22Rv1 (cell line): Measurements from ENCODE around the gene ENPP7.

Source experiments
- H3K27ac ChIP-seq: fragments of 450-650 bp; 2 replicates; pipeline ENCODE4 v1.5.1; 2017
- ZFX ChIP-seq: fragments of 450-650 bp; IDR thresholded peaks from 2 replicates; pipeline ENCODE4 v1.6.1; 2017; ENCODE audit warnings: antibody characterized with exemption, borderline replicate concordance
- TF ChIP-seq, protein P1 (sequence below): fragments of 450-650 bp; IDR thresholded peaks from 2 replicates; pipeline ENCODE4 v1.5.1; 2017; ENCODE audit warnings: mild to moderate bottlenecking

ENPP7 gene

DNA sequence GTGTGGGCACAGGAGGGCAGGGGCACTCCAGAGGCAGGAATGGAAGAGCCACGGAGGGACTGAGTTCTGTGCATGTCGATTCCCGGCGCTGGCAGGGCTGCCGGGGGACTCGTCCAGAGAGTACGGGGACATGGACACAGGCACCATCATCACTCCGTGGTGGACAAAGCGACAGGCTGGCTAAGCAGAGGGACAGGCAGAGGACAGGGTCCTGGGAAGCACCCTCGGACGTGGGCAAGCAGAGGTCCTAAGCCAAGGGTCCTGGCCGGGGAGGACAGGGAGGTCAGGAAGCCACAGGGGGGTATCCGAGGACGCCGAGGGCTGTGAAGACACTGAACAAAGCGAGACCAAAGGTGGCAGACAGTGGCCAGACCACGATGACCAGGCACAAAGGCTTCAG, 44.3 kb upstream of the ENPP7 start:
- no peak overlapping the region for H3K27ac ChIP-seq
- no peak for TF ChIP-seq ZFX
- TF ChIP-seq, protein P1, sequence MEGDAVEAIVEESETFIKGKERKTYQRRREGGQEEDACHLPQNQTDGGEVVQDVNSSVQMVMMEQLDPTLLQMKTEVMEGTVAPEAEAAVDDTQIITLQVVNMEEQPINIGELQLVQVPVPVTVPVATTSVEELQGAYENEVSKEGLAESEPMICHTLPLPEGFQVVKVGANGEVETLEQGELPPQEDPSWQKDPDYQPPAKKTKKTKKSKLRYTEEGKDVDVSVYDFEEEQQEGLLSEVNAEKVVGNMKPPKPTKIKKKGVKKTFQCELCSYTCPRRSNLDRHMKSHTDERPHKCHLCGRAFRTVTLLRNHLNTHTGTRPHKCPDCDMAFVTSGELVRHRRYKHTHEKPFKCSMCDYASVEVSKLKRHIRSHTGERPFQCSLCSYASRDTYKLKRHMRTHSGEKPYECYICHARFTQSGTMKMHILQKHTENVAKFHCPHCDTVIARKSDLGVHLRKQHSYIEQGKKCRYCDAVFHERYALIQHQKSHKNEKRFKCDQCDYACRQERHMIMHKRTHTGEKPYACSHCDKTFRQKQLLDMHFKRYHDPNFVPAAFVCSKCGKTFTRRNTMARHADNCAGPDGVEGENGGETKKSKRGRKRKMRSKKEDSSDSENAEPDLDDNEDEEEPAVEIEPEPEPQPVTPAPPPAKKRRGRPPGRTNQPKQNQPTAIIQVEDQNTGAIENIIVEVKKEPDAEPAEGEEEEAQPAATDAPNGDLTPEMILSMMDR, result no peak

DNA sequence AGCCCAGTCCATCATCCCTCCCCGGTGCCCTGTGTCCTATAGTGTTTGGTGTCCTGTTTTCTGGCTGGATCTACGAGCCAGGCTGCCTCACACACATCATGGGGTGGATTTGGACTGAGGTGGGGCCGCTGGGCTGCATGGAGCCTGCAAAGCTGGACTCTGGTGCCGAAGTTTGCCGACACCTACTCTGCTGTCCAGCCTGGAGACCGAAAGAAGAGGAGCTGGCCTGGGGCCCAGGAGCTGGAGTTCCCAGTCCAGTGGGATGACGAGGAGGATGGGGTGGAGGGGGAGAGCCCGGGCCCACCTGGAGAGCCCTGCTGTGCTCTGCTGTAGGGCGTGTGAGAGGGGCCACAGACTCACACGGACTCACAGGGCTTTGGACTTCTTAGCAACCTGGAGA, 40.3 kb upstream of the ENPP7 start:
- H3K27ac ChIP-seq, result no peak overlapping the region
- no peak for TF ChIP-seq ZFX
- TF ChIP-seq, protein P1, result no peak

DNA sequence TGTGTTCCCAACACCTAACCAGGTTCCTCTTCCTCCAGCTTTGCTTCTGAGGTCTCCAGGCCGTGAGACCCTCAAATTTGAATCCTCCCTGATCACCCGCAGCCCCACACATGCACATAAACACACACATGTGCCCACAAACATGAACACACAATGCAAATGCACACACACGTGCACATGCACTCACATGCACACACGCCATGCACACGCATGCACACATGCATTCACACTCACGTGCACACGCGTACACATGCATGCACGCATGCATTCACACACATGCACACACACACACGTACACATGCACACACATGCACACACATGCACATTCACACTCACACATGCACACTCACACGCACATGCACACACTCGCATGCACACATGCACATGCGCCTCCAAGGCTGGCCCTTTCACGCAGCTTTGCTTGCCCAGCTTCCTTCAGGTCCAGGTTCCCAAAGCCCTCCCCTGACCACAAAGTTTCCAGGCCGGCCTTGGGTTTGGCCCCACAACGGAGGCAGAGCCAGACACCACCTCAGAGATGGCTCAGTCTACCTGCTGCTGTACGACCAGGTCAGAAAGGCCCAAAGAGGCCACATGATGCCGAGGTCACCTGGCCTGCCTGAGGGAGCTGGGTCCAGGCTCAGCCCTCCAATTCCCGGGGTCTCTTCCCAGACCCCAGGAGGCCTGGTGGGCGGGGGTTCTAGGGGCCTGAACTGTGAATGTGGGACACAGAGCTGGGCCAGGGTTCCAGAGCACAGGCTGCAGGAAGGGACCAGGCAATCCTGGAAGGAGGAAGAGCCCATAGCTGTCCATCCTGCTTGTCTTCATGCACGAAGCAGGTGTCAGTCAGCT, 39.5 kb upstream of the ENPP7 start:
- H3K27ac ChIP-seq, result no peak overlapping the region
- TF ChIP-seq ZFX, result no peak
- TF ChIP-seq, protein P1, result no peak

DNA sequence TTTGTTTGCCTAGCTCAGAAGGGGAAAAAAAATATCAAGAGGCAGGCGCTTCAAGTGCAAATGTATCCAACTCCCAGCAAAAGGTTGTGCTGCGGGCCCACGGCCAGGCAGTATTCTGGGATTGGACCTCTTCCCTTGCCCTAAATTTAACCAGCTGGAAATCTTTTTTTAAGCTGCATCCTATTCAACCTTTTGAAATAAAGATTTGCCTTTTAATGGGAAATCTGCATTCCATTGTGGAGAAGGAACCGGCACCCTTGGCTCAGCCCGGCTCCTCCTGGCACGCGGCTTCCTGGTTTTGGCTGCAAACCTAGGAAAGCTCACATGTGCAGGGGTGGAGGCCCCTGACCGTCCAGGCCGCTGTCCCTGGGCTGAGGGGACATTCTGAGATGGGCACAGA, 38.8 kb upstream of the ENPP7 start:
- no peak overlapping the region for H3K27ac ChIP-seq
- TF ChIP-seq ZFX, result no peak
- TF ChIP-seq, protein P1, result no peak

DNA sequence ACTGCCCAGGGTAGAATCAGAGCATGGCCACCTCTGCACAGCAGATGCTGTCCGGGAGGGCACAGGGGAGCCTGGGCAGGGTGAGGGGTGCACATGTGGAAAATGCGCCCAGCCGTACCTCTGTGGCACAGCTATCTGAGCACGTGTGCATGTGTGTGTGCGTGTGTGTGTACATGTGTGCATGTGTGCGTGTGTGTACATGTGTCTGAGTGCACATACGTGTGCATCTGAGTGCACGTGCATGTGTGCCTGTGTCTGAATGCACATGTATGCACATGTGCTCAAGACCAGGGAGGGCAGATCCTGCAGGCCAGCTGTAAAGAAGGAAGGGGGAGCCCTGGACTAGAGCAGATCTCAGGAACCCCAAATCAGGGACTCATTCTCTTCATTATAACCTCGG, 37.3 kb upstream of the ENPP7 start:
- no peak overlapping the region for H3K27ac ChIP-seq
- TF ChIP-seq ZFX, result no peak
- TF ChIP-seq, protein P1, result no peak

DNA sequence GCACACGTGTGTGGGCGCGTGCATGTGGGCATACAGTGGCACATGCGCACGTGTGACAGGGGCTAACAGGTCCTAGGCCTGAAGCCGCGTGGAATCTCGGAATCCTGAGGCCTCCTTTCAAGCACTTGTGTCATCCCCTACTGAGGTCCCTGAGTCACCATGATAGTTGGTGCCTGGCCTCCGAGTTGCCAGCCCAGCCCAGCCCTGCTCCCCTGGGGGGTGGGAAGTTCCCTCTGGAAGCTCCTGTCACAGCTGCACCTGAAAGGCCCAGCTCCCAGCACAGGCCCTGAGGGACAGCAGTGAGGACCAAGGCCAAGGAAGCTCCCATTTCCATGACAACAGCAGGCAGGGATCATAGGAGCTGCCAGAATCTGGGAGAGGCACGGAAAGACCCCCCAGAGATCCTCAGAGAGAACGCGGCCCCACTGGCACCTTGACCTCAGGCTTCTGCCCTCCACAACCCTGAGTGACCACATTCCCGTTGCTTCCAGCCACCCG, 35.4 kb upstream of the ENPP7 start:
- no peak overlapping the region for H3K27ac ChIP-seq
- TF ChIP-seq ZFX, result no peak
- TF ChIP-seq, protein P1, result no peak

DNA sequence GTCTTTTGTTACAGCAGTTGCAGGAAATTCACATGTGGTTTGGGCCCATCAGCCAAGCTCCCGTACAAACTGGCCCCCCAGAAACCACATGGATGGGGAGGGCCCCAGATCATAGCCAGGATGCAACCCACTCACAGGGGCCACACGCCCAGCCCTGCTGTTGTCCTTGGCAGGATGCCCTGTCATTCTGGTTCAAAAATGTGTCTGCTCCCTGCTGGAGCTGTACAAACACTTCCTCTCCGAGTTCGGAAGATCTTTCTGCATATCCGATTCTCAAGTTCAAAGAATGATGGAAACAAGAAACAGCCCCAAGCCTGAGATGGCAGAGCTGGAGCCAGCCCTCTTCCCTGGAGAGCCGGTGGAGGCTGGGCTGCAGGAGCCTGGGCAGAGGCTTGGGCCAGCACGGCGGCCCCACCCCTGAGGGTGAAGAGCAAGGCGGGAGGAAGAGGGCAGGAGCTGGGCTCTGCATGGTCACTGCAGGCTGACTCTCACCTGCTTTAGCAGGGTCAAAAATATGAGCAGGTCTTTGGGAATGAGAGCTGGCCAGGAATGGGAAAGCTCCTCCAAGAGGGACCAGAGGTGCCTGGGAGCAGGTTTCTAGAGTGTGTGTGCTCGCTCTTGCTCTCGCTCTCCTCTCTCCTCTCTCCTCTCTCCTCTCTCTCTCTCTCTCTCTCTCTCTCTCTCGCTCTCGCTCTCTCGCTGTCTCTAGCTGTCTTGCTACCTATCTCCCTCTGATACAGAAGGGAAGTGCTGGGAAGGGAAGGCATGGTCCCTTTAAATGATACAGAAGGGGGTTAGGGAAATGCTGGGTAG, 34.7 kb upstream of the ENPP7 start:
- TF ChIP-seq, protein P1, result no peak
- no peak for TF ChIP-seq ZFX
- H3K27ac ChIP-seq, result no peak overlapping the region
